Hematopoietic multipotent progenitor cell treated with erythropoietin and hydrocortisone succinate and interleukin-3 and kit ligand, for 6 days (in vitro differentiated cells): ENCODE data around the gene EXOC2.
"Not testable (repeated sequence)": the region's sequence is repeated elsewhere in the genome, so short reads cannot be mapped to it uniquely, and the experiment has no call there.

Experiments
- DNase-seq: peaks from one replicate; pipeline ENCODE4 v3.0.0-alpha.2; 2015

Gene EXOC2

DNA sequence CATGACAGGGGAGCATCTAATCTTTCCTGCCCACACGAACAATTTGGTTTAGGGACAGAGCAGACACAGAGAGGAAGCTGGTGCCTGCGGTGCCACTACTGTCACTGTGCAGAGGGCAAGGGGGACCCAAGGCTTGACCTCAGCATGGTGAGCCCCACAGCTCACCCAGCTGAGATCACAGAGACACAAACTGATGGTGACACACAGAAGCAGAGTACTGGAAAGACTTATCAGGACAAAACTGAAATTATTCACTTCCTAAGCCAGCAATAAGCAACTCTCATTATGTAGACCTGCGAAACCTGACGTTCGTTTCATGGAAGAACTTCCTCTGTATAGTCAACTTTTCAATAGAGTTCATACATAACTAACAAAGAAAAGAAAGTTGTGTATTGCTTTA lies 122.1 kb downstream of the EXOC2 start:
- no peak for DNase-seq

DNA sequence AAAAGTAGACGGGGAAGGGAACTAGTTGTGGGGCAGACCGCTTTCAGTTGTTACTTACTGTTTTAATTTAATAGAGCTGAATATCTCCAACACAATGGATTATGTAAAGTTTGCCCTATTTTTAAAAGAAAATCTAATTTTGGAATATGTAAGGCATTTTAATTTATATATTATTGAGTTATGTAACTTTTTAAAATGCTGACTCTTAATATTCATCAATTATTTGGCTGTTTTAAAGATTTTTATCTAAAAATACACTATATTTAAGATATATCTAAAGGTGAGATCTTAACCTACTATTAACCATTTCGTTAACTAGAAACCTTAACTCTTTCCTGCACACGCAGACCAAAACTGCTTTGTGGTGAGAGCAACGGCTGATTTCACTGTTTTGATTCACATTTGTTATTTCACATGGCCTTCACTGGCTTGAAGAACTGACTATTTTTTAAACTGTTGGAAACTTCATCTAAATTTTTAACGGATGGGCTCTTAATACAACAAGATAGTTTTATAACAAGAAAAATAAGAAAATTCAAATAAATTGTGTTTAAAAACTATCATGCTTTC lies 123.9 kb downstream of the EXOC2 start:
- no peak for DNase-seq

DNA sequence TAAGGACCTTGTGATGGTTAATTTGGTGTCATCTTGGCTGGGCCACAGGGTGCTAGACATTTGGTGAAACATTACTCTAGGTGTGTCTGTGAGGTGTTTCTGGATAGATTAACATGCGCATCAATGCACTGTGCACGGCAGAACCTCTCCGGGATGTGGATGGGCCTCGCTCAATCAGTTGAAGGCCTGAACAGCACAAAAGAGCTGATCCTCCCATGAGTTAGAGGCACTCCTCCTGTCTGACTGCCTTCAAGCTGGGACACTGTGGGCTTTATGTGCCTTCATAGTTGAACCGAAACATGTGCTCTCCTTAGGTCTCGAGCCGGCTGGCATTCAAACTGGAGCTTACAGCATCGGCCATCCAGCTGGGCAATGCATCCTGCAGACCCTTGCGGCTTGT lies 124.9 kb downstream of the EXOC2 start:
- no peak for DNase-seq

DNA sequence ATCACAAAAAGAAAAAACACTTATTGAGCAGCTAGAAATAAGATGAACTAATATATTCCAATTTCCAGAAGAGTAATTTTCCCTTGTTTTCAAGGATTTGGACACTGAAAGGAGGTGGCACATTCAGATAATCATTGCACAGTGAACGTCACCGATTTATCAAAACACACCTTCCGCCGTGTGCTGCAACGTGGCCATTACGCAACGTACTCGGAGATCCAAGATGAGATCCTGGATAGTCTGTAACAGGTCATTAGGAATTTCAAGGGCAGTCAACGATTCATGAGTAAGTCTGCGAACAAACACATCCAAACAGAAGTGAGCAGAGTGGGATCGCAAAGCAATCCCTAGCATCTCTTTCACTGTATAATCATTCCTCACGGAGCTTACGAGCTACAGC lies 129.1 kb downstream of the EXOC2 start:
- DNase-seq: no peak

DNA sequence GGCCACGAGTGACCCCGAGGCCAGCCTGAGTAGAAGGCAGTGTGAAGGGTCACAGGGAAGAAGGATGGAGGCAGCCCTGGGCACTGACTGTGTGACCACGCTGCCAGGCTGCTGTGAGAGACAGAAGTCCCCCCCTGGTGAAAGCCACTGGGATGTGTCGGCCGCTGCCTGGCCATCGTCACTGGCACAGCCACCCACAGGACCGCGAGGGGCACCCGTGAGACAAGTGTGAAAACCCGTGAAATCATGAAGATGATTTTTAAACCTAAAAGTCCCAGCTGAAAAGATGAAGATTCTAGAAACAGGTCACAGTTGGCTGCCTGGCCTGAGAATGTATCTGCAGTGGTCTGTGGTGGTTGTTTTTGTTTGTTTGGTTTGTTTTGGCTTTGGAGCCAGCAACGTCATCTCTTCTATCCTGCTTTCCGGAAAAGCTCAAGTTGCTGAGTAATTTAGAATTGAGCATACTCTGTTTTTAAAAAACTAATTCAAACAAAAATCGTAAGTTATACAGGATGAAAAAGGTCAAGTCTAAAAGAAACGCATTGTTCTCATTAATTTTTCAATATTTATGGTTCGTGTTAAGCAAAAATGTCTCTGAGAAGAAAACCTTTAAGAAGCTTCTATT lies 130.8 kb downstream of the EXOC2 start:
- no peak for DNase-seq

DNA sequence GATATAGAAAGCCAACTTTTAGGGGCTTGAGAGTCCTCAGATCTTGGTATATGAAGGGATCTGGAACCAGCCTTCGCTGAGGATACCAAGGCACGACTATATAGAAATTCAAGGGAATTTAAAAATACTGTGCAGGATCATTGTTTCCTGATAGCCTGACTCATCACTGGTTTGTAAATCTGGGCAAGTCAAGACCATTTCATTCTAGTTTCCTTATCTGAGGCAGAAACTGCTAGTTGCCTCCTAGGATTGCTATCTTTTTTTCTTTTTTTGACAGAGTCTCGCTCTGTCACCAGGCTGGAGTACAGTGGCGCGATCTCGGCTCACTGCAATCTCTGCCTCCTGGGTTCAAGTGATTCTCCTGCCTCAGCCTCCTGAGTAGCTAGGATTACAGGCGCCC lies 131.6 kb downstream of the EXOC2 start:
- DNase-seq: not testable (repeated sequence)

DNA sequence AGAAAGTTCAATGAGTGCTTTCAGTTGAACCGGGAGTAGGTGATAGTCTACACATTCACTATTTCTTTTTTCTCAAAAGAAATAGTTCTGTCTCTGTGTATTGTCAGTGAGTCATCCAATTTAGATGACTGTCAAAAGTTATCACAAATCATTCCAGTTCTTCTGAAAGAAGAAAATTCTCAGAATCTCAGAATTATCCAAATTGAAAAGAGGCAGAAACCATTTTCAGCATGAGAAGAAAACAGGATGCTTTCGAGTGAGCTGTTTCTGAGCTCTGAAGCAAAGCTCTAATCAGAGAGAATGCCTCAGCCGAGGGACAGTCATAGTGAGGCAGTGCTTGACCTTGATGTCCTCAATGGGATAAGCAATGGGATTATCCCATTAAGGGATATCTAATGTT lies 134.0 kb downstream of the EXOC2 start:
- no peak for DNase-seq

DNA sequence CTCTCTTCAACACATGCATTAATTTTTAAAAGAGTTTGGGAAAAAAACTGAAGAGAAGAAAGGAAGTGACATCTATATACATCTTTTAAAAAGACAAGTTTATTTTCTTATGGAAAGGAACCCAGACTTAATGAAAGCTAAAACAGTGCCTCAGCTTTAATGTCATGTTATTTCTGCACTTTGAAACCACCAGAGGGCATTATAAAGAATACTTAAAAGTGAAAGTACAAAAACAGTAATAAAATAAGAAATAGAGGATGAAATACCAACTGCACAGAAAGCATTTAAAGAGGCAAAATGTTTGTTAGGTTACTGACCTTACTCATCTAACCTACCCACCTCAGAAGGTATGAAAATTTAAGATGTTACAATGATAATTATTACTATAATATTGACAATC lies 134.8 kb downstream of the EXOC2 start:
- peak; percentile 21 for DNase-seq

DNA sequence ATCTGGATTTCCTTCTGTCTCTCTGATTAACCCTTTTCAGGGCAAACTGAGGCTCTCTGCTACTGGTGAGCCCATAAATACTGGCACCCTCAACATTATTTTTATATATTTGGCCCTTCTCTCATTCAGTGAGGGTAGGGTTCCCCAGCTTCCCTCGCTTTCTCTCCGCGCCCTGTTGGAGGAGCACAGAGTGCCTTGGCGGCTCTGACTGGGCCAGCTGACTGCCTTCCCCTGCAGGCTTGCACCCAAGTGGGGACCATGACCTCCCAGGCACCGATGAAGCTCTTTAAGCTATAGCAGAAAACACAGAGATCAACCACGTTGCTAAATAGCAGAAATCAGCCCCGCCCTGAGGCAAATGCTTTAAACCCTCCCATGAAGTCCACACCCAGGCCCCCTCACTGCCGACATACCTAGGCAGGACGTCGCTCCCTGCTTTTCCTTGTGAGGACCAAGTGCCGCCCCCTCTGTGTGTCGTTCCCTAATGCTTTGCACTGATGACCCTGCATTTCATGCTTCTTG lies 141.0 kb downstream of the EXOC2 start:
- no peak for DNase-seq

DNA sequence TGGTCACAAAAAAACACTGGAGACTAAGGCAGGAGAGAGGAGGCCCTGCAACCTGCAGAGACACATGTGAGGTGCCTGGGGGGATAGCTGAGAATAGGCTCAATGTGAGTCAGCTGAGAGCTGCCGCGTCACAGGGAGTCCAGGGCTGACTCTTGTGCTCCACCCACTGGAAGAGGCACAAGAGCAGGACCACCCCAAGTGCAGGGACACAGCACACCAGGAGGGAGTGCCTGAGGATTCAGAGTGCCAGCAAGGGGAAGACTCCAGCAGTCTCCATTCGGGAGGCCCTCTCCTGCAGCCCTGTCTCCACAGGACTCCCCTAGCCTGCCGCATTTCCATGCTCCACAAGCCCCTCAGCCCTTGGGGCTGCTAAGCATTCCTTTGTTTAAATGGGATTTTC lies 141.5 kb downstream of the EXOC2 start:
- peak; percentile 21 for DNase-seq

DNA sequence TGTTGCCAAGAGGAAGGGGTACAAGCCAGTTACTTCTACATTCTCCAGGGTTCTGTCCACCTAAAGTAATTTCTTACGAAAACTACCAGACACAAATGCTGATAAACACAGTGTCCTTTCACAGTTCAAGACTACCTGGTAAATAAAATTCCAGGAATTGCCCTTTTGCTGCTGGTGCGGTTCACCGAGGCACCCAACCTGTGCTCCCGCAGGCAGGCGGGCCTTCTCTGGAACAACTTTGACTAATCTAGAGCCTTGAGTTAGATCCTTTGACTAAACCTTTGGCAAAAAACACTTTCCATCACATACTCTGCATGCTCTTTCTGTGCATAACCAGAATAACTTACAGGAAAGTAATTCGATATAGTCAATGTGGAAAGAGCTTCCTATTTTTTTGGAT lies 143.0 kb downstream of the EXOC2 start:
- no peak for DNase-seq

DNA sequence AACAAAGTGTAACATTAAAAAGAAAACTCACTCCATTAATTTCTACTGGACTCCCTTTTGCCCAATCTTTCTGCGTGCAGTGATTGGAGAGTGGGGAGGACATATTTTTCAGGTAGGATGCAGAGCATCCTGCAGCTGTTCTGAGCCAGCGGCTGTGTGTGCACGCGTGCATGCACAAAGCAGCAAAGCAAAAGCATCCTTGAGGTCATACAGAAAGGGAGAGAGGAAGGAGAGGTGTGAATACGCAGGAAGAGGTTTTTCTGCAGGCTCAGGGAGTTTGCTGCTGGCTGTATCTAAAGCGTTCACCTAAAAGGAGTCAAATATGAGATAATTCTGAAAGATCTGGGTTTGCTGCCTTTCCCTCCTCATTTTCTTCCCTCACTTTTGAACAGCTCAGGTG lies 144.4 kb downstream of the EXOC2 start:
- DNase-seq: no peak

DNA sequence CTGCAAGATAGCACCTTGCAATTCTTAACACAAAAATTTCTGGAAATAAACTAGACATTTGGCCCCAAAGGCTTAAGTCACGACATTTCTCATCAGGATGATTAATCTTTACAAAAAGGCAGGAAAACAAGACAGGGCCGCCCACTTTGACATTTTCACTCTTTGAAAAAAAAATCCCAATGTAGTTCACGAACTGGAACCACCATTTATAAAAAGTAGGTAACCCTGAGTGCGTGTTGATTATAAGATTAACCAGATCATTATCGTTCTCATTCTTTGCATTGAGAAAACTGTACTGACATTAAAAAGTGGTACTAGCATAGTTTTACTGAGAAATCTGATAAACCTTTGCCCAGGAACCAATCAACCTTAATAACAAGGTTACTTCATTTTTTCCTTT lies 144.8 kb downstream of the EXOC2 start:
- no peak for DNase-seq

DNA sequence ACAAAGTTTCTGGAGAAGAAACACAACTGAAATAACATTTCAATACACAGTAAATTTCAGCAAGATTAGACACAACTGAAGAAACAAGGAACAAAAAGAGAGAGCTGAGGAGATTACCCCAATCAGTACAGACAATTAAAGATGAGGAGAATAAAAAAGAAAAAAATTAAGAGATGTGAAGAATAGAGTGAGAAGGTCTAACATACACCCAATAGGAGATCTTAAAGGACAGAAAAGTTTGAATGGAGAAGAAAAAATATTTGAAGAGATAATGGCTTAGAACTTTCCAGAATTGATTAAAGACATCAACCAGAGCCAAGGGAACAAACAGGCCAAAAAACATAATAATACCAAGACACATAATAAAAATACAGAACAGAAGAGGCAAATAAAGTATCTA lies 152.4 kb downstream of the EXOC2 start:
- no peak for DNase-seq

DNA sequence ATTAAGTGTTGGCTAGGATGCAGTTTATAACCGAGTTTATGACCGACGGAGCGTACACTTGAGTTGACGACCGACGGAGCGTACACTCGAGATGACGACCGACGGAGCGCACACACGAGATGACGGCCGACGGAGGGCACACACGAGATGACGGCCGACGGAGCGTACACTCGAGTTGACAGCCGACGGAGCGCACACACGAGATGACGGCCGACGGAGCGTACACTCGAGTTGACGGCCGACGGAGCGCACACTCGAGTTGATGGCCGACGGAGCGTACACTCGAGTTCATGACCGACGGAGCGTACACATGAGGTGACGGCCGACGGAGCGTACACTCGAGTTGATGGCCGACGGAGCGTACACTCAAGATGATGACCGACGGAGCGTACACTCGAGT lies 155.8 kb downstream of the EXOC2 start:
- no peak for DNase-seq

DNA sequence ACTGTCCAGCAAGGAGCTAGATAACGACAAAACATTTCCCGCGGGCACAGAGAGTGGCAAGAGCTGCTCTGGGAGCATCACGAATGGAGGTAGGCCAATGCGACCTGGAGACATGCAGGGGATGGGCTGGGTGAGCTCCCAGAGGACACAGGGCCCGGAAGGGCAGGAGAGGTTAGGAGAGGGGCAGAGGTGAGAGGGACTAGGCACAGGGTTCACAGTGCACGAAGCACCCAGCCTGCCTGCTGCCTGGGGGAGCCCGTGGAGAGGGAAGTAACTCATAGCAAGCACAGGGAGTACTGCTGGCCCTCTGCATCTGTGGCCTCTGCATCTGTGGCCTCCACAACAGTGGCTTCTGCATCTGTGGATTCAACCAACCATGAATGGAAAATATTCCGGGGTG lies 162.5 kb downstream of the EXOC2 start:
- DNase-seq: no peak

DNA sequence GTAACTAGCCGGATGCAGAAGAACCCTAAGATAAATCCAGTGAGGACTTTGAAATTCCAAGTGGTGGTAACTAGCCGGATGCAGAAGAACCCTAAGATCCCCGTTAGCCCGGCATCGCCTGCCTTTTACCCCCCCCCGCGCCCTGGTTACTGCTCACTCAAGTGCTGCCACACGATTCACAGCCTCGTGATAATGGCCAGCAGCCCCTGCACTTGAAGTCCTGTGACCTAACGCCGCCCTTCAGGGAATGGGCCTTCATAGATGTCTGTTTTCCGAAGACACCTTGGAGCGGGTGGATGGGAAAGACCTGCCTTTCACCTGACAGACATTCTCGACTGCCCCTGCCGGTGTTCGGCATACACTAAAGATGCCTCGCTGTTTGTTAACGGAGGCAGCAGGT lies 163.9 kb downstream of the EXOC2 start:
- no peak for DNase-seq

DNA sequence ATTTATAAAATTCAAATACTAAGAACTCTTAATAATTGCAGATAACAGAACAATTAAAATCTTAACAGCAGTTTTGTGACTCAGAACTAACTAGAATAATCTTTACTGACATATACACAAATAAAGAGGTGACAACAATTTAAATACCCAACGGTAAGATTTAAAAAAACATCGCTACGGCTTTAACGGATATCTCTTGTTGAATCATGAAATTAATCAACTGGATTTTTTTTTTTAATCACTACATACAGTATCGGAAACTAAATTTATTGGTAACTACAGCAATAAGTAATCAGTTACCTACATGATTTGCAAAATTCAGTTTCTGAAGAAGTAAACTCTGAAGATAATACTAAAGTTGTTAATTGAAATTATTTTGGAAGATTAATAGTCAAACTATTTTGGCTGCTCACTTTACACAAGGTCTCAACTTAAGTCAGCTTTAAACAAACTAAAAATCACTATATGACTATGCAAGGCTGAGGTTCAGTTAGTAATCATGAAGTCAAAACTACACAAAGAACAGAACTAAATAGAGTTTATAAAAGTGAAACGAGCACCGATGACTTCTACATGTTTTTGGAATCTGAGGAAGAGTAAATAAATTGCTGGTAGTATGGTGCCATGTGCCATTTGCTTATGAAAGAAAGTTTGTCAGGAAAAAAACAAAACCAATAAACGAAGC lies 164.8 kb downstream of the EXOC2 start:
- DNase-seq: no peak

DNA sequence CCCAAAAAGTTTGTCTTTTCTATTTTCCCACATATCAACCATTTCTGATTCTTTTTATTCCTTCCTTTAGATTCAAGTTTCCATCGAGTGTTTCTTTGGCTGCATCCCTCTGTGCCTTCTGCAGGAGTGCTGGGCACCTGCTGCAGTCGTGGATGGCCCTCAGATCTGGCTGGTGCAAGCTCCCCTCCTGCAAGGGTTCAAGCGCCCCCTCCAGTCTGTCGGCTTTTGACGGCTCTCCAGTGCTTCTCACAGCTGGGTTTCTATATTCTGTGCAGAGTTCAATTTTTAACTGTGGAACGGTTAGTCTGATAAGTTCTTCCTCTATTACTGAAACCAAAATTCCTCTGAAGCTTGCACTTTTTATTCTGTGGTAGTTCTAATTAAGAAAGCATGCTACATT lies 168.1 kb downstream of the EXOC2 start:
- DNase-seq: no peak

DNA sequence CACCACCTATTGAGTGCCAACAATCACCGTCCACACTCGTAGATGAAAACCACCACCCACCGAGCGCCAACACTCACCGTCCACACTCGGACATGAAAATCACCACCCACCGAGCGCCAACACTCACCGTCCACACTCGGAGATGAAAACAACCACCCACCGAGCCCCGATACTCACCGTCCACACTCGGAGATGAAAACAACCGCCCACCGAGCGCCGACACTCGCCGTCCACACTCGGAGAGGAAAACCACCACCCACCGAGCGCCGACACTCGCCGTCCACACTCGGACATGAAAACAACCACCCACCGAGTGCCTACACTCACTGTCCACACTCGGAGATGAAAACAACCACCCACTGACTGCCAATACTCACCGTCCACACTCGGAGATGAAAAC lies 172.1 kb downstream of the EXOC2 start:
- no peak for DNase-seq

DNA sequence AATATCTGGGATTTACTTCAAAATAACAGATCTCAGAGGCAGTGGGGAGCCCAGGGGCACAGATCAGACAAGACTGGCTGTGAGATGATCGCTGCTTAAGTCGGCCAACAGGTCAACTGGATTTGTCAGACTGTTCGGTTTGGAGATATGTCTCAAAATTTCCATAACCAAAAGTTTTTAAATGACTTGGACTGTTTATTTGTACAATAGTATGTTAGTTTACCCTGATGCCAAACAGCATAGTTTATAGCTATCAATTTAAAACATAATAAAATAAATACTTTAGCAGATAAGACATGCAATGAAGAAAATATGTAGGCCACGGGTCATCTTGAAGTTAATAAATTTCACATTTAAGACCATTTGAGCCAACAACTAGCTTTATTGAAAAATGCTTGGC lies 174.7 kb downstream of the EXOC2 start:
- DNase-seq: no peak

DNA sequence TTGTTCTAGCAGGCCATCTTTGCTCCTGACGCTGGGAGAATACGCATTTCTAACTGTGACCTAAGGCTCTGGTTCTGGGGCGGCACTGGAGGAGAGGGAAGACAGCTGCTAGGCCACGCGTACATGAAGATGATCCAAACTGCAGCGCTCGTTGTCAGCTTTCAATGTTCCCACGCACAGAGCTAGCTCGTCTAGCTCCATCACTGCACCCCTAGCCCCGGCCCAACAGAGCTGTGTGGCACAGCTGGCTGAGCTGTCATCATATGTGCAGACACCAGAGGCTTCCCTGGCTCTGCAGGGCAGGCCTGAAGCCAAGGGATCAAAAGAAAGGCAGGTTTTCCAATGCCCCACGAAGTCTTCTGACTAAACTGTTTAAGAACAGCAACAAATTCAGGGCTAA lies 176.7 kb downstream of the EXOC2 start:
- no peak for DNase-seq

DNA sequence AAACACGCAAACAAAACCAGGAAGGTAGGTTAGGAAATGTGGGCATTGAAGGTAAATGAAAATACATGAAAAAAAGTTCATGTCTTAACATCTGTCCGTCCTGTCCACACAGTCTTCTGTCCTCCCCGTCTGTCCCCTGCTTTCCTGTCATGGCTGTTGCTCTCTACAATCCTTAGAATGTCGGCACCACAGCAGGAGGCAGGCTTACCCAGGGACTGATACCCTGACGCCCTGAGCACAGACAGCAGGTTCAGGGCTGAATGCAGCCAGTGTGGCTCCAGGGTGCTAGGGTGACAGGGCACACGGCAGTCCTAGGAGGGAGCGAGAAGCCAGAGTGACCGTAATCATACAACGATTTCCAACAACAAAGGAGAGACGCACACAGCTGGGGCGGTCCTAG lies 177.7 kb downstream of the EXOC2 start:
- no peak for DNase-seq

DNA sequence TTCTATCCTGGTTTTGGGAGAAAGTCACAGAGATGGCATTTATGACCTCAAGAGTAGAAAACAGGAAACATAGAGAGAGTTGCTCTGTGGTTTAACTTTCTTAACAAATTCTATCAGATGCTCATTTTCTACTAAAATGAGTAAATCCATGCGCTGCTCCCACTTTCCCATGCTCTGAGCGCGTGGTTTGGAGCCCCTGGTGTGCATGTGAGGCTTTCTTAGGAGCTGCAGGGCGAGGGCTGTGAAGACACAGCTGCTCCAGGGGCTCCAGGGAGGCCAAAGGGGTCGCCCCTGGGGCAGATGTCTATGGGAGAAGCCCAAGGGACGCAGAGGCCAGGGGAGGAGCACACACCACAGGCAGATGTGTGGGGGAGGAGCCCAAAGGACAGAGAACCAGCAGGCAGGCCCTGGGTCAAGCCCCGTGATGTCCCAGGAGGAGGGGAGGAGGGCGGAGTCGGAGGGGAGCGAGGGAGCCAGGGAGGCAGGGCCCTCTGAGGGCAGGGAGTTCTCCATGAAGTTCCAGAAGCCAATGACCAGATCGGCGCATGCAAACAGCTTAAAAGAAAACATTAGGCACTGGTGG lies 178.5 kb downstream of the EXOC2 start:
- DNase-seq: no peak
